HG02763 (cell line): Measurements from ENCODE around the gene COX10.
"Not testable (repeated sequence)": the region's sequence is repeated elsewhere in the genome, so short reads cannot be mapped to it uniquely, and the experiment has no call there.

ENCODE experiments used
- ATAC-seq: cut with Tn5 transposase; IDR thresholded peaks from one replicate; pipeline ENCODE4 v1.9.1; 2021; ENCODE audit warnings: mild to moderate bottlenecking, moderate library complexity; ENCODE audit not compliant: unreplicated experiment

The COX10 gene

DNA sequence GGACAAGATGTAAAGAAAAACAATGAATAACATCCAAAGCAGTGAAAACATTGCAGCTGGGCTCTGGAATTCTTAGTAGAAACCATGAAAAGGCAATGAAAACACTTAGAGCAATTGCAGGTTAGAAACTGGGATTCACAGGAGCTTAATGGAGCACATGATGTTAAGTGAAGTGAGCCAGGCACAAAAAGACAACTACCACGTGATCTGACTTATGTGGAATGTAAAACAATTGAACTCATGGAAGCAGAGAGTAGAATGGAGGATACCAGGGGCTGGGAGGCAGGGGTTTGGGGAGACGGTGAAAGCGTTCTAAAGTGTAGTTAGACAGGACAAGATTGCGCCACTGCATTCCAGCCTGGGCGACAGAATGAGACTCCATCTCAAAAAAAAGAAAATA is 170.0 kb downstream of the COX10 start:
- not testable (repeated sequence) for ATAC-seq

DNA sequence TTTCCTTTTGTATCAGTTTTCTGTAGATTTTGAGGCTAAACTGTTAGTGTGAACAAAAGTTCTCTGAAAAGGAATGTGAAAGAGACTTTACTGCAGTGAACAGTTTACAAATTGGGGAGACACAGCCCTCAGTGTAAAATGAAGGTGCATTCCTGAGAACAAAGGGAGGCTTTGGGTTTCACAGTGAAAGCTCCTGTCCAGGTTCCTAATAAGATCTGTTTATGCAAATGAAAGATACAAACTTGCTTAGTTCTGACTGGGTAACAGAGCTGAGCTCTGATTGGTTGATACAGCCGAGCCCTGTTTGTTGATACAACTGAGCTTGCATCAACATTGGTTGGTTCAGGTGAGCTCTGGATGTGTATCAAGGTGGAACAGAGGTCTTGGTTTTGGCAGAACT is 175.7 kb downstream of the COX10 start:
- no peak for ATAC-seq

DNA sequence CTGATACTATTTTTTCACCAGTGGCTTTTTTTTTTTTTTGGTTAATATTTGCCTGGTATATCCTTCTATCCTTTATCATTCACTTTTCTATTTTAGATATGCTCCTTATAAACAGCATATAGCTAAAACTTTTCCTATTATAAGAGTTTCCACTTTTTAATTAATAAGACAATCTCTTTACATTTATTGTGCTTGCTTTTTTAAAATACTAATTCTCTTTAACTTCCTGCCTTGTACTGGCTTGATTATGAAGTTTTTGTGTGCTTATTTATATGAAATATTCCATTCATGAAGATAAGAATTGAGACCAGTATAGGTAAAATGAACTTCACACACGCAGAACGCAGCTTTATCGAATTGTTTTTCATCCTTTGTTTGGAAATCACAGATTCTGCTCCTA is 176.3 kb downstream of the COX10 start:
- no peak for ATAC-seq
